Hematopoietic multipotent progenitor cell treated with erythropoietin and hydrocortisone succinate and interleukin-3 and kit ligand, for 8 days (in vitro differentiated cells): ENCODE data around the gene ZP1.

Source experiments
- DNase-seq: peaks from one replicate; pipeline ENCODE4 v3.0.0-alpha.2; 2015

The ZP1 gene

GRCh38 chr11:60912851-60913528 lies 45.6 kb downstream of the ZP1 start:
- no peak for DNase-seq

- DNase-seq: peak; percentile 95
Measured at GRCh38 chr11:60913793-60914632, 46.7 kb downstream of the ZP1 start, which contains the start of gene TMEM109. TSS of gene TMEM109 (plus strand) at chr11:60914158. CDS start at chr11:60919694, 5,536 bp downstream.

GRCh38 chr11:60914633-60915247 lies 47.4 kb downstream of the ZP1 start:
- peak; percentile 51 for DNase-seq

DNA sequence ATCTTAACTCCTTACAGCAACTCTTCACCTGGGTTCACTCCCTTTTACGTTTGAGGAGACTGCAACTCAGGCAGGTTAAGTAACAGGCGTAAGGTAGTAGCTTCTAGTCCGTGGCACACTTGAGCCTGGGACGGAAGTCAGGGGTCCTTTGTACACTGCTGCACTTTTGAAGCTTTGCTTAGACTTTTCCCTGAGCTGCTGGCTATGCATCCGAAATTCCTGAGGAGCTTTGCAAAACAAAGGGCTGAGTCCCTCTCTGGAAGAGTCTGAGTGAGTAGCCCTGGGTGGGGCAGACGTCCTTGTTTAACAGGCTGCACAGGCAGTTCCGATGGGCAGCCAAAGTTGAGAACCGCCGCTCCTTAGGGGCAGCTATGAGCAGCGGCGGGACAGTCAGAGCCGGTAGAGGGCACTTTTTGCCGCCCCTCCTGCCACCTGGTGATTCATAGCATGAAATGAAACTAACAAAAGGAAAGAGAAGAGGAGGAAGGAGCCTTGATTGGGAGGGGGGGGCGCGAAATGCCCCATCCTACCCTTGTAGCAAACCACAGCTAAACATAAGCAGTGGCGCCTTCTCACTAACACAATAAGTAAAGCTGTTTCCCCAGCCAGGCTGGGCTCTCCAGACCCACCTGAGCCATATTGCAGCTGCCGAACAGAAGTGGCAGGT lies 48.0 kb downstream of the ZP1 start:
- DNase-seq: peak; percentile 66

DNA sequence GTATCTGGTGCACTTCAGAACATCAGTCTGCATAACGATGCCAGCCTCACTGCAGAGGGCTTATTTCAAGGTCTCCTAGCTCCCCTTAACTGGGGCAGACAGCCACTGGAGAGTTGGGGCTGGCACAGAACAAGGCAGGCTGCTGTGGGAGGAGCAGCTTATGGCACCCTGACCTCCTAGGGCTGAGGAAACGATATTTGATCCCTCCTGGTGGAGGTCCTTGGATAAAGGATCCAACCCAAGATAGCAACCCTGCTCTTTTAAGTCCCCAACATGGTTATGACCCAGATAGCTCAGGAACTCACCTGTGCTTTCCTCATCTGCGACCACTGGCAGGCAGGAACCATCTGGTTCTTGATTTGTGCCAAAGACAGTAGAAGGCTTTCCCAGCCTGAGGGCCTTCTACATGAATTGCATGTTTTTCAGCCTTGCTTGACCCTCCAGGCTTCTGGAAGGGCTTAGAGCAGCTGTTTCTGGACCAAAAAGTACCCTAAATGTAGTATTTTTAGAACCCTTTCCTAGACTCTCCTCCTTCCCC lies 49.4 kb downstream of the ZP1 start:
- DNase-seq: no peak

DNA sequence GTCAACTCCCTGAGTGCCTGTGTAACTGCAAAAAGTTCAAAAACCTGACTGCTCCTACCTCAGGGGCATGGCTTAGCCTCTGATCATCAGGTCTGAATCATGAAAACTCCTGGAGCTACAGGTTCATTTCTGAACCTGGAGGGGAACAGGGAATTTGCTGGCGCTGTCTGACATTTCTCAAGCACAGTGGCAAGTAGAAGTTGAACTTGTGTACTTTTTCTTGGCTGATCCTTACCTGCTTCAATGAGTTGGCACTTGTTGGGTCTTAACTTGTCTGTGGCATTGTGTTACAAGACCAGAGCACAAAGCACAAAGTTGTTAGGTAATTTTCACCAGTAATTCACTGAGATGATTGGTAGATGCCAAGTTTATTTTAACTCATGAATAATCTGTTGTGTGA lies 49.9 kb downstream of the ZP1 start:
- no peak for DNase-seq

GRCh38 chr11:60918251-60918938 lies 51.1 kb downstream of the ZP1 start:
- DNase-seq: peak; percentile 66

DNA sequence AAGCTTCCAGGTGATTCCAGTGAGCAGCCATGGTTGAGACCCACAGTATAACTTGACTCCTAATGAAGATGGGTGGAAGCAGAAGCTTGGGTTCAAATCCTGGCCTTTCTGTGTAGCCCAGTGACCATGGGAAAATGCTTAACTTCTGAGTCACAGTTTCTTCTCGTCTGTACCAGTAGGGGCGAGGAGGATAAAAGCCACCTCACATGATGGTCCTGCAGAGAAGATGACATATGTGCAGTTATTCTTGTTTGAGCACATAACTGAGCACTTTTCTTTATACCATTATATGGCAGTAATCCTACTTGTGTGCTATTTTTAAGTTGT lies 51.6 kb downstream of the ZP1 start:
- DNase-seq: no peak

- no peak for DNase-seq
Measured at GRCh38 chr11:60919320-60919719, 52.0 kb downstream of the ZP1 start.

- no peak for DNase-seq
Measured at GRCh38 chr11:60919956-60920355, 52.6 kb downstream of the ZP1 start.

- no peak for DNase-seq
Measured at GRCh38 chr11:60921259-60921658, 53.9 kb downstream of the ZP1 start.

- no peak for DNase-seq
Measured at GRCh38 chr11:60921777-60922335, 54.5 kb downstream of the ZP1 start.

GRCh38 chr11:60922906-60923305 lies 55.6 kb downstream of the ZP1 start:
- DNase-seq: no peak

DNA sequence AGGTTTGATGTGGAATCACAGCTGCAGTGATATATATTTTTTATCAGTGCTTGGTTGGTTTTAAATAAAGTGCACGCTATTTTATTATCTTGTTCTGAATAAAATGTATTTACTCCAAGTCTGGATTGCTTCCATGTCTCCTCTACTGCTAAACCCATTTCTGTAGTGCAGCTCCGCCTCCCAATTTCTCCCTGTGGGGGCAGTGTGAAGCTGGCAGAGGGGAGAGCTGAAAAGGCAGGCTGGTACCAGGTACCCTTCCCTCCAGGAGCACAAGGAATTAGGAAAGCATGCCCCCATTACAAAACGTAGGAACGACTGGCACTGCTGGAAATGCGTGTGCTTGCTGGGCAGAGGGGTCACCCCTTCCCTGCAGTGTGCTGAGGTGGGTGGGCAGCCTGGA lies 56.0 kb downstream of the ZP1 start:
- no peak for DNase-seq

DNA sequence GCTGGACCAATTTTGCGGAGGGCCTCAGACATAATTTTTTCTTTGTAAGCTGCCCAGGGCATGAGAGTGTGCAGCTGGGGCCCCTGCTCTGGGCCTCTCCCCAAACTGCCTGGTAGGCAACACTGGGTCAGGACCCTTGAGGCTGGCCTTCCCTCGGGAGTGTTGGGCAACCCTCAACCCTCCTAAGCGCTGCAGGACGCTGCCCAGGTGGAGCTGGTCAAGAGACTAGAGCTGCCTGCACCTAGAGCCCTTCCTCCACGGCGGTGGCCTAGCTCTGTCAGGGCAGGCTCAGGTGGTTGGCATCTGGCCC lies 56.4 kb downstream of the ZP1 start:
- no peak for DNase-seq

GRCh38 chr11:60924110-60924905 lies 57.0 kb downstream of the ZP1 start, which contains the start of gene TMEM132A:
TSS of gene TMEM132A (plus strand) at chr11:60924460. CDS start at chr11:60924634, 174 bp downstream.
- no peak for DNase-seq
